ENCODE measurements around the gene FGF12.

FGF12 gene

DNA sequence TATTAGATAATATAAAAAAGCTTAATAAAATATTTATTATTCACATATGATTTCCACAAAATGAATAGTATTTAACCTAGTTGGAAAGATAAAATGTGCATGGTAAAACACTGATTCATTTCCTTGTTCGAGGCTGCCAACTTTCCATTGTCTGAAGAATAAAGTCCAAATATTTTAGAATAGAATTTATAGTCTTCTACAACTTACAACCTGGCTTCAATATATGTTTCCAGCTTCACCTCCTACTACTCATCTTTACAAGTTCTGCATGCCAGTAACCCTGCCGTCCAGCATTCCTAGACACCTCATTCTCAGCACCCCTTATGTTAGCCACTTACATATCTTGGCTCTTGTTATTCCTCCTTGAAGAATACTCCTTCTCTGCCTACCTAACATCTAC, 244.5 kb downstream of the FGF12 start:
- TF ChIP-seq, protein P1, sequence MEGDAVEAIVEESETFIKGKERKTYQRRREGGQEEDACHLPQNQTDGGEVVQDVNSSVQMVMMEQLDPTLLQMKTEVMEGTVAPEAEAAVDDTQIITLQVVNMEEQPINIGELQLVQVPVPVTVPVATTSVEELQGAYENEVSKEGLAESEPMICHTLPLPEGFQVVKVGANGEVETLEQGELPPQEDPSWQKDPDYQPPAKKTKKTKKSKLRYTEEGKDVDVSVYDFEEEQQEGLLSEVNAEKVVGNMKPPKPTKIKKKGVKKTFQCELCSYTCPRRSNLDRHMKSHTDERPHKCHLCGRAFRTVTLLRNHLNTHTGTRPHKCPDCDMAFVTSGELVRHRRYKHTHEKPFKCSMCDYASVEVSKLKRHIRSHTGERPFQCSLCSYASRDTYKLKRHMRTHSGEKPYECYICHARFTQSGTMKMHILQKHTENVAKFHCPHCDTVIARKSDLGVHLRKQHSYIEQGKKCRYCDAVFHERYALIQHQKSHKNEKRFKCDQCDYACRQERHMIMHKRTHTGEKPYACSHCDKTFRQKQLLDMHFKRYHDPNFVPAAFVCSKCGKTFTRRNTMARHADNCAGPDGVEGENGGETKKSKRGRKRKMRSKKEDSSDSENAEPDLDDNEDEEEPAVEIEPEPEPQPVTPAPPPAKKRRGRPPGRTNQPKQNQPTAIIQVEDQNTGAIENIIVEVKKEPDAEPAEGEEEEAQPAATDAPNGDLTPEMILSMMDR (IDR thresholded peaks at IDR 0.05; ENCODE audit: low read depth, low read length) = no peak
- TF ChIP-seq EZH2phosphoT487 (IDR thresholded peaks at IDR 0.05; ENCODE audit: low read depth) = no peak
- no peak overlapping the region for H3K9ac ChIP-seq (ENCODE audit: low read length)
- no peak overlapping the region for H2AFZ ChIP-seq (ENCODE audit: low read depth, low read length)
- H3K79me2 ChIP-seq (ENCODE audit: low read length) = no peaks in the 10 kb centered on the region
- H3K4me3 ChIP-seq (ENCODE audit: low read length) = no peak overlapping the region
- H3K9me3 ChIP-seq (ENCODE audit: insufficient read depth, low read length) = no peaks in the 10 kb centered on the region
- H3K27ac ChIP-seq (ENCODE audit: low read length) = no peak overlapping the region
- no peaks in the 10 kb centered on the region for H4K20me1 ChIP-seq (ENCODE audit: insufficient read depth, low read length)
- no peaks in the 10 kb centered on the region for H3K27me3 ChIP-seq (ENCODE audit: low read depth, low read length)
- H3K4me1 ChIP-seq (ENCODE audit: low read length) = no peaks in the 10 kb centered on the region
- H3K4me2 ChIP-seq (ENCODE audit: low read length) = no peak overlapping the region
- H3K36me3 ChIP-seq (replicated peaks; ENCODE audit: low read depth, low read length) = no peaks in the 10 kb centered on the region

- Histone ChIP-seq H2AFZ (ENCODE audit: low read depth, low read length) (no peak overlapping the region), H3K4me3 (ENCODE audit: low read length) (no peak overlapping the region), H3K79me2 (ENCODE audit: low read length) (no peaks in the 10 kb centered on the region), H3K4me1 (ENCODE audit: low read length) (no peaks in the 10 kb centered on the region), H3K4me2 (ENCODE audit: low read length) (no peak overlapping the region), H3K36me3 (replicated peaks; ENCODE audit: low read depth, low read length) (no peaks in the 10 kb centered on the region), H4K20me1 (ENCODE audit: insufficient read depth, low read length) (no peaks in the 10 kb centered on the region), H3K27ac (ENCODE audit: low read length) (no peak overlapping the region), H3K9ac (ENCODE audit: low read length) (no peak overlapping the region), H3K27me3 (ENCODE audit: low read depth, low read length) (no peaks in the 10 kb centered on the region), H3K9me3 (ENCODE audit: insufficient read depth, low read length) (no peaks in the 10 kb centered on the region)
- TF ChIP-seq, protein P1 (IDR thresholded peaks at IDR 0.05; ENCODE audit: low read depth, low read length) = no peak
- TF ChIP-seq EZH2phosphoT487 (IDR thresholded peaks at IDR 0.05; ENCODE audit: low read depth) = no peak
Observed at GRCh38 chr3:192482391-192482790, 244.9 kb downstream of the FGF12 start.

GRCh38 chr3:192481638-192482037, 245.7 kb downstream of the FGF12 start:
- no peaks in the 10 kb centered on the region for H3K36me3 ChIP-seq (replicated peaks; ENCODE audit: low read depth, low read length)
- H3K79me2 ChIP-seq (ENCODE audit: low read length) = no peaks in the 10 kb centered on the region
- H3K4me3 ChIP-seq (ENCODE audit: low read length) = no peak overlapping the region
- no peaks in the 10 kb centered on the region for H3K9me3 ChIP-seq (ENCODE audit: insufficient read depth, low read length)
- TF ChIP-seq EZH2phosphoT487 (IDR thresholded peaks at IDR 0.05; ENCODE audit: low read depth) = no peak
- TF ChIP-seq, protein P1 (IDR thresholded peaks at IDR 0.05; ENCODE audit: low read depth, low read length) = no peak
- no peak overlapping the region for H3K9ac ChIP-seq (ENCODE audit: low read length)
- no peak overlapping the region for H2AFZ ChIP-seq (ENCODE audit: low read depth, low read length)
- H3K4me1 ChIP-seq (ENCODE audit: low read length) = no peaks in the 10 kb centered on the region
- H3K4me2 ChIP-seq (ENCODE audit: low read length) = no peak overlapping the region
- H3K27ac ChIP-seq (ENCODE audit: low read length) = no peak overlapping the region
- H4K20me1 ChIP-seq (ENCODE audit: insufficient read depth, low read length) = no peaks in the 10 kb centered on the region
- H3K27me3 ChIP-seq (ENCODE audit: low read depth, low read length) = no peaks in the 10 kb centered on the region

DNA sequence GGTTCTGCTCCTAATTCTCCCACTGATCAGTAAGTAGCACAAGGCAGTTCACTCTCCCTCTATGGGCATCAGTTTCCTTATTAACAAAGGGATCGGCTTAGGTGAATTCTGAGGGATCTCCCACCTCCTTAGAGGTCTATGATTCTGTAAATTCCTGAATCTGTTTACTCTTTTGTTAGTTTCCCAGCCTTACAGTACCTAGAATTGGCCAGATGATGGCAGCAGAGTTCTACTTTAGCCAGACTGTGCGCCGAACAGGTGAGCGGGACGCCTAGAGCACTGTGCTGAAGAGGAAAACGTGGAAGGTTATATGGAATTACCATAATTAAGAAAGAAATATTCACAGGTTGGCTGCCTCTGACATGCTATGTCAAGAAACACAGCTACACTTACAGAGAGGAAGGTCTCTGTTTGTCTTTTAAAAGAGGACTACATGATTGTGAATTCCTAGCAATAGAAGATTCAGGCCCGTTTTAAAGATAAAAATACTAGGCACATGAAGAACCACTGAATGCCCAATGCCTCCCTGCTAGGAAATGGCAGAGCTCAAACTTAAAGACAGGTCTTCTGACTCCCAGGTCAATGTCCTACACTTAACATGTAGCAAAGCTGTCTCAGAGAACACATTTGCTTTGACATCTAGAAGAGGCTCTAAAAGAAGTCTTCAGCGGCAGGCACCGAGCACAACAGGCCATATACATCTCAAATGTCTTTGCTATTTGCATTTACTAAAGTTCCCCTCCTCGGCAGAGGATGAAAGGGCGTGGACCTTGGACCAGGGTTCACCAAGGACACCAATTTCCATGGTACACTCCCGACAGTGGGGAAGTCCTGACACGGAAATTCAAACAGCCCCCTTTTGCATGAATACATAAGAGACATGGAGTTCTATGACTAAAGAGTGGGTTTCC, 259.9 kb downstream of the FGF12 start:
- peaks cover 22% of the 10 kb centered on the region for H3K27me3 ChIP-seq (ENCODE audit: low read depth, low read length)
- H3K27ac ChIP-seq (ENCODE audit: low read length) = no peak overlapping the region
- no peak overlapping the region for H3K9ac ChIP-seq (ENCODE audit: low read length)
- H3K4me2 ChIP-seq (ENCODE audit: low read length) = peak overlapping the region; percentile 54
- H3K36me3 ChIP-seq (replicated peaks; ENCODE audit: low read depth, low read length) = no peaks in the 10 kb centered on the region
- peak overlapping the region; percentile 28; the same call in 1 of the 2 replicates for H2AFZ ChIP-seq (ENCODE audit: low read depth, low read length)
- peaks cover 5% of the 10 kb centered on the region for H3K4me1 ChIP-seq (ENCODE audit: low read length)
- TF ChIP-seq EZH2phosphoT487 (IDR thresholded peaks at IDR 0.05; ENCODE audit: low read depth) = no peak
- TF ChIP-seq, protein P1 (IDR thresholded peaks at IDR 0.05; ENCODE audit: low read depth, low read length) = peak; percentile 91
- no peaks in the 10 kb centered on the region for H4K20me1 ChIP-seq (ENCODE audit: insufficient read depth, low read length)
- H3K79me2 ChIP-seq (ENCODE audit: low read length) = no peaks in the 10 kb centered on the region
- no peaks in the 10 kb centered on the region for H3K9me3 ChIP-seq (ENCODE audit: insufficient read depth, low read length)
- peak overlapping the region; percentile 11 for H3K4me3 ChIP-seq (ENCODE audit: low read length)

Data from OCI-LY3 (cell line).